Measurements from ENCODE around the gene AVEN. TPM values are rescaled to one million over a fixed set of nuclear protein-coding genes. Genes with fewer than 3 reads are reported as not detected.

AVEN gene
- total and polyA plus RNA-seq, 2 donors (not counting 3 experiments of a cell fraction or from before 2014, with no cell fraction given), result 7.7 to 23.3 TPM

GRCh38 chr15:33874156-33874555 is 164.8 kb downstream of the AVEN start:
- Histone ChIP-seq H2AFZ (ENCODE audit: low read depth, low read length) (no peak overlapping the region), H3K4me3 (replicated peaks in 1 of 3; ENCODE audit: insufficient read depth in 1 of 3, low read depth in 1 of 3, low read length in 3 of 3) (no peak overlapping the region), H3K27ac (ENCODE audit: insufficient read depth, low read depth, low read length) (no peak overlapping the region), H3K79me2 (ENCODE audit: control insufficient read depth, insufficient read depth, low read length) (no peaks in the 10 kb centered on the region), H3K9ac (replicated peaks; ENCODE audit: extremely low read depth, insufficient read depth, low read length) (no peak overlapping the region), H3K36me3 (ENCODE audit: control insufficient read depth in 2 of 2, extremely low read depth in 1 of 2, insufficient read depth in 2 of 2, low read length in 2 of 2) (no peaks in the 10 kb centered on the region), H3K9me3 (replicated peaks; ENCODE audit: control insufficient read depth, insufficient read depth, low read length) (no peaks in the 10 kb centered on the region), H4K20me1 (replicated peaks; ENCODE audit: control insufficient read depth, extremely low read depth, insufficient read depth, low read length) (no peaks in the 10 kb centered on the region), H3K4me2 (ENCODE audit: insufficient read depth, low read length) (no peak overlapping the region), H3K9me1 (replicated peaks; ENCODE audit: control insufficient read depth, extremely low read depth, insufficient read depth, low read length) (no peaks in the 10 kb centered on the region), H3K4me1 (ENCODE audit: control insufficient read depth, extremely low read depth, insufficient read depth, low read length) (no peaks in the 10 kb centered on the region), H3K27me3 (ENCODE audit: control insufficient read depth in 2 of 2, insufficient read depth in 2 of 2, low read length in 2 of 2) (no peaks in the 10 kb centered on the region)
- dilution Hi-C loops (cut with MboI; ENCODE audit: extremely low pct_ligation_motif_present, low sequenced_read_pairs) (no loop called here), intact Hi-C loops (cut with micrococcal nuclease) (no loop called here)
- POLR2A ChIA-PET, result no interaction called here
- TF ChIP-seq POLR2AphosphoS5 (IDR thresholded peaks at IDR 0.05; ENCODE audit: insufficient read depth, low read depth, low read length) (no peak), CTCF (IDR thresholded peaks at IDR 0.05; ENCODE audit: extremely low read depth in 1 of 2, insufficient read depth in 1 of 2, low read depth in 1 of 2, low read length in 2 of 2) (no peak), GATA2 (IDR thresholded peaks at IDR 0.05; ENCODE audit: insufficient read depth, insufficient read length, low read depth, low read length) (no peak), JUN (IDR thresholded peaks at IDR 0.05; ENCODE audit: borderline replicate concordance, insufficient read depth, insufficient read length, low read depth) (no peak), MYC (IDR thresholded peaks at IDR 0.05; ENCODE audit: low read depth, low read length) (no peak), MAX (IDR thresholded peaks at IDR 0.05; ENCODE audit: insufficient read depth, insufficient read length) (no peak), FOS (IDR thresholded peaks at IDR 0.05; ENCODE audit: borderline replicate concordance, insufficient read depth, low read length) (no peak), EZH2 (IDR thresholded peaks at IDR 0.05; ENCODE audit: borderline replicate concordance, low read depth, low read length, severe bottlenecking) (no peak), POLR2A (IDR thresholded peaks at IDR 0.05; ENCODE audit: low read depth, low read length) (no peak)
- no peak for DNase-seq (ENCODE audit: low read depth, low spot score)
- no TSS peak for BruUV-seq (replicated peaks)
- CTCF ChIA-PET, result no interaction called here
- no peak for FAIRE-seq

Data from endothelial cell of umbilical vein (primary cell).